SH-SY5Y (cell line): Measurements from ENCODE around the gene PLEKHA7.

Source experiments
- GATA2 ChIP-seq: IDR thresholded peaks from 2 replicates; pipeline ENCODE4 v1.6.1; 2011; ENCODE audit warnings: mild to moderate bottlenecking, low read depth, low read length
- GATA3 ChIP-seq: IDR thresholded peaks from 2 replicates; pipeline ENCODE4 v1.6.1; 2011; ENCODE audit warnings: low read depth, mild to moderate bottlenecking, low read length, moderate library complexity

DNA sequence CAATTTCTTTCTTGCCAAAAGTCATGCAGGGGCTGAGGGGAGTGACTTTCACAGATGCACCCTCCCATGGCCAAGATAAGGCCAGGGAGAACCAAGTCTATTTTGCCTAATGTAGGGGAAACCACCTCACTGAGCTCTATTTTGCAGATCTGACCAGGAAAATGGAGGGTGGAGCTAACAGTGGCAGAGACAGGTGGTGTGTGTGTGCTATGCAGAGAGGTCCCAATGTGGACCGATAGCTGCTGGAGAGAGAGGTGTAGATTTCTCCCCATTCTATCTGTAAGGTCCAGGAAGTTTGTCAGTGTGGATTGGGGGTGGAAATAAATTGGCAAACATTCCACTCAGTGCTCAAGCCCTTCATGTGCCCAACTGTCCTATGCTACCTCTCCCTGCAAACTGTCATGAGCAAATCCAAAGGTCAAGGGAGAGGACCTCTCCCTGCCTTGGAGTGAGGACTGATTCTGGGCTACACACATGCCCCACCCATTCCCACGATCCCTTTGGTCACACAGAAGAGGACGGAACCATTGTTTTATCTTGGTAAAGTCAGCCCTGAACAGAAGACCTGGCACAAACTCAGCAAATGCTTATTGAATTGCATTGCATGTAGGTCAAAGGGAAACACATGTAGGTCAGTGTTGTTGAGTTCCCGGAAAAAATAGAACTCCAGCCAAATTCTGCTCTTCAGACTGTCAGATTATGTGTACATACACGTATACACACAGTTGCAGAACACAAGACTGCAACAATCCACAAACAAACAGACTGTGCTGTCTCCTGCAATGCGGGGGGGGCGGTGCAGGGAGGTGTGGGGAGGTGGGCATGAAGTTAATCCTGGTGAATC, 209.9 kb downstream of the PLEKHA7 start:
- no peak for TF ChIP-seq GATA3
- no peak for TF ChIP-seq GATA2
